H9 (cell line): Measurements from ENCODE around the gene PF4V1. TPM values are rescaled to one million over a fixed set of nuclear protein-coding genes. Genes with fewer than 3 reads are reported as not detected.

ENCODE experiments used
- DNase-seq: peaks from one replicate; pipeline ENCODE4 v3.0.0-alpha.2; 2017
- H2AFZ ChIP-seq: one replicate; pipeline ENCODE4 v1.6.1; 2013; ENCODE audit warnings: mild to moderate bottlenecking, low read length, control low read depth, moderate library complexity
- H2AK5ac ChIP-seq: 2 replicates; pipeline ENCODE4 v1.6.1; 2013; ENCODE audit warnings: low read length, control low read depth, mixed read lengths; ENCODE audit not compliant: insufficient read length
- H2BK120ac ChIP-seq: one replicate; pipeline ENCODE4 v1.6.1; 2013; ENCODE audit warnings: low read depth, mild to moderate bottlenecking, low read length, control low read depth, inconsistent platforms; ENCODE audit not compliant: poor library complexity, severe bottlenecking
- H2BK12ac ChIP-seq: 2 replicates; pipeline ENCODE4 v1.6.1; 2013; ENCODE audit warnings: low read length, control low read depth, mixed read lengths, low read depth; ENCODE audit not compliant: insufficient read length
- H2BK15ac ChIP-seq: 2 replicates; pipeline ENCODE4 v1.6.1; 2013; ENCODE audit warnings: low read depth, low read length, control low read depth
- H2BK20ac ChIP-seq: one replicate; pipeline ENCODE4 v1.6.1; 2013; ENCODE audit warnings: low read depth, mild to moderate bottlenecking, low read length, control low read depth, inconsistent platforms; ENCODE audit not compliant: poor library complexity, severe bottlenecking
- H2BK5ac ChIP-seq: 2 replicates; pipeline ENCODE4 v1.6.1; 2013; ENCODE audit warnings: low read length, control low read depth, mixed read lengths; ENCODE audit not compliant: insufficient read length
- H3K14ac ChIP-seq: 2 replicates; pipeline ENCODE4 v1.6.1; 2013; ENCODE audit warnings: low read length, control low read depth; ENCODE audit not compliant: insufficient read depth
- H3K18ac ChIP-seq: 2 replicates; pipeline ENCODE4 v1.6.1; 2013; ENCODE audit warnings: low read depth, mild to moderate bottlenecking, mixed read lengths, low read length, control low read depth; ENCODE audit not compliant: insufficient read length
- H3K23ac ChIP-seq: 2 replicates; pipeline ENCODE4 v1.6.1; 2013; ENCODE audit warnings: low read length, control low read depth, mixed read lengths, low read depth; ENCODE audit not compliant: insufficient read length
- H3K23me2 ChIP-seq: 2 replicates; pipeline ENCODE4 v1.6.1; 2013; ENCODE audit warnings: low read depth, mild to moderate bottlenecking, mixed read lengths, low read length, control low read depth; ENCODE audit not compliant: insufficient read length, poor library complexity, severe bottlenecking
- H3K27ac ChIP-seq: 2 replicates; pipeline ENCODE4 v1.5.1; 2013; ENCODE audit warnings: low read length, control low read depth, mixed read lengths, low read depth; ENCODE audit not compliant: insufficient read length
- H3K27me3 ChIP-seq: 2 replicates; pipeline ENCODE4 v1.6.1; 2013; ENCODE audit warnings: low read length, control low read depth, inconsistent platforms; ENCODE audit not compliant: insufficient read depth
- H3K4ac ChIP-seq: 2 replicates; pipeline ENCODE4 v1.6.1; 2013; ENCODE audit warnings: low read depth, mild to moderate bottlenecking, control low read depth, inconsistent platforms, low read length, moderate library complexity
- H3K4me1 ChIP-seq: 2 replicates; pipeline ENCODE4 v1.6.1; 2013; ENCODE audit warnings: low read length, control low read depth, inconsistent platforms; ENCODE audit not compliant: insufficient read depth
- H3K4me2 ChIP-seq: 2 replicates; pipeline ENCODE4 v1.6.1; 2013; ENCODE audit warnings: low read length, control low read depth, mixed read lengths; ENCODE audit not compliant: insufficient read length, insufficient read depth
- H3K56ac ChIP-seq: 2 replicates; pipeline ENCODE4 v1.6.1; 2013; ENCODE audit warnings: low read depth, mild to moderate bottlenecking, mixed read lengths, low read length, control low read depth; ENCODE audit not compliant: insufficient read length
- H3K79me1 ChIP-seq: 2 replicates; pipeline ENCODE4 v1.6.1; 2013; ENCODE audit warnings: low read depth, mild to moderate bottlenecking, moderate library complexity, low read length, control low read depth, inconsistent platforms; ENCODE audit not compliant: insufficient read depth, poor library complexity, severe bottlenecking
- H3K79me2 ChIP-seq: 2 replicates; pipeline ENCODE4 v1.6.1; 2013; ENCODE audit warnings: low read length, control low read depth, inconsistent platforms; ENCODE audit not compliant: insufficient read depth
- H3K9ac ChIP-seq: 2 replicates; pipeline ENCODE4 v1.6.1; 2013; ENCODE audit warnings: low read length, control low read depth, mixed read lengths; ENCODE audit not compliant: insufficient read length; ENCODE audit errors: extremely low read depth
- H3K9me3 ChIP-seq: one replicate; pipeline ENCODE4 v1.6.1; 2013; ENCODE audit warnings: low read depth, low read length, inconsistent platforms; ENCODE audit not compliant: control insufficient read depth
- H3T11ph ChIP-seq: one replicate; pipeline ENCODE4 v1.6.1; 2013; ENCODE audit warnings: mild to moderate bottlenecking, low read length, control low read depth, inconsistent platforms
- H4K20me1 ChIP-seq: one replicate; pipeline ENCODE4 v1.6.1; 2013; ENCODE audit not compliant: control insufficient read depth, insufficient read length, insufficient read depth
- H4K5ac ChIP-seq: 2 replicates; pipeline ENCODE4 v1.6.1; 2013; ENCODE audit warnings: low read depth, mild to moderate bottlenecking, mixed read lengths, low read length, control low read depth; ENCODE audit not compliant: insufficient read length
- H4K8ac ChIP-seq: replicated peaks from 2 replicates; pipeline ENCODE4 v1.6.1; 2013; ENCODE audit warnings: low read length, control low read depth, mixed read lengths, low read depth; ENCODE audit not compliant: insufficient read length
- H4K91ac ChIP-seq: 2 replicates; pipeline ENCODE4 v1.6.1; 2013; ENCODE audit warnings: low read depth, mild to moderate bottlenecking, moderate library complexity, mixed read lengths, low read length, control low read depth; ENCODE audit not compliant: insufficient read length
- H3K27ac Mint-ChIP-seq, 3 experiments: 2 replicates in 2 of 3; 3 replicates in 1 of 3; pipeline ENCODE4 v1.8.0; 2020 to 2021; ENCODE audit warnings: mixed read lengths in 3 of 3, mild to moderate bottlenecking in 1 of 3, moderate library complexity in 1 of 3
- H3K27me3 Mint-ChIP-seq: 2 replicates; pipeline ENCODE4 v1.8.0; 2021; ENCODE audit warnings: low read depth, mild to moderate bottlenecking, moderate library complexity, mixed read lengths
- H3K36me3 Mint-ChIP-seq, 3 experiments: 2 replicates in 2 of 3; 3 replicates in 1 of 3; pipeline ENCODE4 v1.8.0; 2020 to 2021; ENCODE audit warnings: low read depth in 3 of 3, mixed read lengths in 3 of 3; ENCODE audit not compliant: insufficient read depth in 1 of 3
- H3K4me1 Mint-ChIP-seq, 2 experiments: 2 replicates each; pipeline ENCODE4 v1.8.0; 2020; ENCODE audit warnings: mixed read lengths in 2 of 2
- H3K4me3 Mint-ChIP-seq, 2 experiments: 2 replicates in 1 of 2; 3 replicates in 1 of 2; pipeline ENCODE4 v1.8.0; 2020 to 2021; ENCODE audit warnings: mild to moderate bottlenecking in 2 of 2, mixed read lengths in 2 of 2, moderate library complexity in 1 of 2
- H3K9me3 Mint-ChIP-seq, 2 experiments: 2 replicates in 1 of 2; 3 replicates in 1 of 2; pipeline ENCODE4 v1.8.0; 2020; ENCODE audit warnings: mild to moderate bottlenecking in 2 of 2, mixed read lengths in 2 of 2, moderate library complexity in 1 of 2
- WGBS: extraction: QIAGEN DNeasy Blood & Tissue Kit; methylation state at CpG from one replicate; pipeline ENCODE4 v1.1.7; 2013; ENCODE audit warnings: missing lambda C conversion rate, low lambda C conversion rate, mixed read lengths; ENCODE audit not compliant: insufficient read length; ENCODE audit errors: extremely low coverage; 5-methylcytosine and 5-hydroxymethylcytosine counted together
- total RNA-seq: library from RNA; stranded (reverse); gene quantifications from 2 replicates; pipeline ENCODE4 v1.2.1, GENCODE V29; 2021
- TF ChIP-seq, protein P1 (sequence below): fragments of 200-600 bp; sonication (generic); conservative IDR thresholded peaks from 3 replicates; pipeline ENCODE4 v1.8.0; 2021; ENCODE audit warnings: antibody characterized with exemption, mild to moderate bottlenecking

The PF4V1 gene
- total RNA-seq, 1 experiment from 2014 or later = not detected

DNA sequence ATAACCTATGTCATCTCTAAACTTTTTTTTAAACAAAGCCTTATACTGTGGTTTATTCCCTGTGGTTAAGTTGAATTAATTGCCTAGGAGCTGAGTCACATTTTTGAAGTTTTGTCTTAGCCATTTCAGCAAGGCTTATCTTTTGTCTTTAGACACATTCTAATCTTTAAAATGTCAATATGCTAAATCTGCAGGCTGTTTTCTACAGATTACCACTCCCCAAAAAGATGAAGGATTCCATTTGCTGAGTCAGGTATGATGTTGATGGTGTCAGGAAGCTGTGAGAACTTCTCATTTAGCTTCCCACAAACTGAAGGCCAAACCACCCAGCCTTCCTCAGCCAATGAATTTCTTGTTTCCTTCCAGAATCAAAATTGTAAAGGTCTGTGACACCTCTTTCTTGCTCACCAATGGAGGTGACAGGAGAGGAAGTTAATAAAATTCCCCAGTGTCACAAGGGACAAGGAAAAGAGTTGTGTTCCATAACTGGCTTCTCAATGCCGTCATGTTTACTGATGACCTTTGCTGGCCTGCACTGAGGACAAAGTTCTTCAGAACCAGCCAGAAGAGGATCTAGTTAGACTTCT, 20.4 kb upstream of the PF4V1 start:
- Histone ChIP-seq H3K56ac (no peak overlapping the region), H3K79me2 (no peaks in the 10 kb centered on the region), H2BK5ac (no peak overlapping the region), H2BK120ac (no peak overlapping the region), H4K91ac (no peak overlapping the region), H3K27ac (no peak overlapping the region), H3K9me3 (no peaks in the 10 kb centered on the region), H3K18ac (no peak overlapping the region), H2AK5ac (no peak overlapping the region), H3T11ph (no peak overlapping the region), H3K14ac (no peak overlapping the region), H3K9ac (no peak overlapping the region), H4K8ac (no peak overlapping the region), H3K23ac (no peak overlapping the region), H3K27me3 (no peaks in the 10 kb centered on the region; the same call in 1 of the 2 replicates), H3K23me2 (peaks cover 3% of the 10 kb centered on the region), H4K20me1 (no peaks in the 10 kb centered on the region), H3K79me1 (no peaks in the 10 kb centered on the region), H2BK15ac (no peak overlapping the region), H3K4me1 (no peaks in the 10 kb centered on the region), H4K5ac (no peak overlapping the region), H2BK12ac (no peak overlapping the region), H3K4ac (no peak overlapping the region), H2AFZ (no peak overlapping the region), H2BK20ac (no peak overlapping the region), H3K4me2 (no peak overlapping the region)
- peaks cover 0 to 4% (median 2%) of the 10 kb centered on the region in 3 experiments; a peak in 4 of 7 replicates for H3K36me3 Mint-ChIP-seq
- peaks cover 4% of the 10 kb centered on the region in 2 experiments; a peak in 3 of 5 replicates for H3K9me3 Mint-ChIP-seq
- H3K27me3 Mint-ChIP-seq = peaks cover 17% of the 10 kb centered on the region
- H3K4me3 Mint-ChIP-seq = no peak overlapping the region
- no peak overlapping the region for H3K27ac Mint-ChIP-seq
- WGBS = no CpG with 5 or more reads among the region's 1 CpG
- TF ChIP-seq, protein P1, sequence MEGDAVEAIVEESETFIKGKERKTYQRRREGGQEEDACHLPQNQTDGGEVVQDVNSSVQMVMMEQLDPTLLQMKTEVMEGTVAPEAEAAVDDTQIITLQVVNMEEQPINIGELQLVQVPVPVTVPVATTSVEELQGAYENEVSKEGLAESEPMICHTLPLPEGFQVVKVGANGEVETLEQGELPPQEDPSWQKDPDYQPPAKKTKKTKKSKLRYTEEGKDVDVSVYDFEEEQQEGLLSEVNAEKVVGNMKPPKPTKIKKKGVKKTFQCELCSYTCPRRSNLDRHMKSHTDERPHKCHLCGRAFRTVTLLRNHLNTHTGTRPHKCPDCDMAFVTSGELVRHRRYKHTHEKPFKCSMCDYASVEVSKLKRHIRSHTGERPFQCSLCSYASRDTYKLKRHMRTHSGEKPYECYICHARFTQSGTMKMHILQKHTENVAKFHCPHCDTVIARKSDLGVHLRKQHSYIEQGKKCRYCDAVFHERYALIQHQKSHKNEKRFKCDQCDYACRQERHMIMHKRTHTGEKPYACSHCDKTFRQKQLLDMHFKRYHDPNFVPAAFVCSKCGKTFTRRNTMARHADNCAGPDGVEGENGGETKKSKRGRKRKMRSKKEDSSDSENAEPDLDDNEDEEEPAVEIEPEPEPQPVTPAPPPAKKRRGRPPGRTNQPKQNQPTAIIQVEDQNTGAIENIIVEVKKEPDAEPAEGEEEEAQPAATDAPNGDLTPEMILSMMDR = no peak
- peaks cover 5 to 8% of the 10 kb centered on the region in 2 experiments; a peak in 1 of 4 replicates for H3K4me1 Mint-ChIP-seq
- no peak for DNase-seq
